PC-3 (cell line): ENCODE results near the gene PKIG. TPM values are rescaled to one million over a fixed set of nuclear protein-coding genes. Genes with fewer than 3 reads are reported as not detected.
"Not testable (repeated sequence)": the region's sequence is repeated elsewhere in the genome, so short reads cannot be mapped to it uniquely, and the experiment has no call there.

Source experiments
- ATAC-seq: fragments of 200-7000 bp; cut with Tn5 transposase; 2 replicates; pipeline ENCODE4 v1.9.1; 2020; ENCODE audit warnings: mild to moderate bottlenecking, moderate library complexity
- BruUV-seq: library from RNA; stranded (reverse); fragments of 400-500 nt; replicated peaks from 2 replicates; lab custom pipeline; 2021; lab: Mats Ljungman, UMichigan
- CTCF ChIA-PET: fragments of 300-600 bp; sonication (Branson Sonifier 250); formaldehyde crosslinking; loops from one replicate; lab custom pipeline; 2022; ENCODE audit warnings: antibody characterized with exemption; lab: Charles Lee
- POLR2A ChIA-PET: fragments of 300-600 bp; sonication (Branson Sonifier 250); formaldehyde crosslinking; loops from one replicate; lab custom pipeline; 2022; ENCODE audit warnings: antibody characterized with exemption; ENCODE audit not compliant: unreplicated experiment; lab: Charles Lee
- DNase-seq: peaks from one replicate; pipeline ENCODE4 v3.0.0-alpha.2; 2015
- H2AFZ ChIP-seq: fragments of 300-600 bp; sonication (generic); 2 replicates; pipeline ENCODE4 v1.6.0; 2016; ENCODE audit warnings: antibody characterized with exemption, low read length
- H3F3A ChIP-seq: fragments of 300-600 bp; sonication (generic); one replicate; pipeline ENCODE4 v1.6.0; 2017; ENCODE audit warnings: antibody characterized with exemption, low read length, control low read depth, mild to moderate bottlenecking; ENCODE audit not compliant: unreplicated experiment
- H3K27ac ChIP-seq: fragments of 300-600 bp; sonication (generic); 2 replicates; pipeline ENCODE4 v1.5.1; 2016; ENCODE audit warnings: mild to moderate bottlenecking, low read length
- H3K27me3 ChIP-seq: fragments of 300-600 bp; sonication (generic); 2 replicates; pipeline ENCODE4 v1.6.1; 2016; ENCODE audit warnings: low read length, mixed read lengths
- H3K36me3 ChIP-seq: fragments of 300-600 bp; sonication (generic); 2 replicates; pipeline ENCODE4 v1.6.1; 2016; ENCODE audit warnings: low read depth, mixed run types, low read length, mixed read lengths
- H3K4me1 ChIP-seq: fragments of 300-600 bp; sonication (generic); 2 replicates; pipeline ENCODE4 v1.5.1; 2016; ENCODE audit warnings: low read length; ENCODE audit not compliant: insufficient read depth
- H3K4me2 ChIP-seq: fragments of 300-600 bp; sonication (generic); 2 replicates; pipeline ENCODE4 v1.6.0; 2016; ENCODE audit warnings: low read length
- H3K4me3 ChIP-seq: fragments of 300-600 bp; sonication (generic); 2 replicates; pipeline ENCODE4 v1.5.1; 2016; ENCODE audit warnings: mild to moderate bottlenecking, low read length, mixed read lengths
- H3K79me2 ChIP-seq: fragments of 300-600 bp; sonication (generic); 2 replicates; pipeline ENCODE4 v1.6.1; 2017; ENCODE audit warnings: low read length, mixed read lengths
- H3K9ac ChIP-seq: fragments of 300-600 bp; sonication (generic); 2 replicates; pipeline ENCODE4 v1.6.0; 2016; ENCODE audit warnings: mild to moderate bottlenecking, low read length
- H3K9me2 ChIP-seq: fragments of 300-600 bp; sonication (generic); replicated peaks from 2 replicates; pipeline ENCODE4 v1.6.1; 2016; ENCODE audit warnings: mixed run types, low read length, mixed read lengths
- H3K9me3 ChIP-seq: fragments of 300-600 bp; sonication (generic); 2 replicates; pipeline ENCODE4 v1.6.1; 2016; ENCODE audit warnings: low read length, mixed read lengths
- H4K20me1 ChIP-seq: fragments of 300-600 bp; sonication (generic); 2 replicates; pipeline ENCODE4 v1.6.1; 2016; ENCODE audit warnings: low read length, mixed read lengths
- EZH2 ChIP-seq: fragments of 300-600 bp; sonication (generic); IDR thresholded peaks from one replicate; pipeline ENCODE4 v1.6.1; 2017; ENCODE audit warnings: antibody characterized with exemption, mild to moderate bottlenecking, low read length; ENCODE audit not compliant: unreplicated experiment
- EZH2phosphoT487 ChIP-seq: fragments of 300-600 bp; sonication (generic); IDR thresholded peaks from 2 replicates; pipeline ENCODE4 v1.6.1; 2018; ENCODE audit warnings: mild to moderate bottlenecking, antibody characterized with exemption, low read length, borderline replicate concordance
- intact Hi-C: fragments of 100-400 bp; cut with micrococcal nuclease; formaldehyde crosslinking; loops from 2 replicates; pipeline ENCODE4 v1.9.0; 2023
- total RNA-seq: library from RNA; depleted of rRNA; stranded (reverse); fragments of >200 nt; gene quantifications from 2 replicates; pipeline ENCODE4 v1.2.3, GENCODE V29; 2014
- TF ChIP-seq, protein P1 (sequence below): fragments of 300-600 bp; sonication (generic); conservative IDR thresholded peaks from 2 replicates; pipeline ENCODE4 v1.5.1; 2017; ENCODE audit warnings: antibody characterized with exemption, low read depth, mild to moderate bottlenecking, low read length

The PKIG gene
- total RNA-seq, 1 experiment from 2014 or later = 47.5 TPM

DNA sequence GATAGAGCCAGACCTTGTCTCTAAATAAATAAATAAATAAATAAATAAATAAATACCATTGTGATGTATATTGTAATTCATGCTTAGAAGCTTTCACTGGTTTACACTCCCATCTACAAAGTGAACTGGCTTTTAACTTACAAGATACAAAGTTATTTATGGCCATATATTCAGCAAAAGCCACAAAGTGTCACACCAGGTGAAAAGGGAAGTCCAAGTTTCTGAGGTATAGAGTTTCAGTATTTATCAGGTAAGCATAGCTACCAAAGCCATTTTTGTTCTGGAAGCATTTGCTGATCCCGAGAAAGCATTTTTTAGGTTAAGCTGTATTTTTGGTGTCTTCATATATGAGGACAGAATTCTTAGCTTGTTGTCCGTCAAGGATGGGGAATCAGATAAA lies 22.1 kb upstream of the PKIG start:
- intact Hi-C loops = no loop called here
- CTCF ChIA-PET = interaction anchor here (0.6 kb wide), 1 partner anchor 125 kb away, joined by 3 read pairs; no protein-coding TSS in a partner anchor
- H3K36me3 ChIP-seq = no peaks in the 10 kb centered on the region

DNA sequence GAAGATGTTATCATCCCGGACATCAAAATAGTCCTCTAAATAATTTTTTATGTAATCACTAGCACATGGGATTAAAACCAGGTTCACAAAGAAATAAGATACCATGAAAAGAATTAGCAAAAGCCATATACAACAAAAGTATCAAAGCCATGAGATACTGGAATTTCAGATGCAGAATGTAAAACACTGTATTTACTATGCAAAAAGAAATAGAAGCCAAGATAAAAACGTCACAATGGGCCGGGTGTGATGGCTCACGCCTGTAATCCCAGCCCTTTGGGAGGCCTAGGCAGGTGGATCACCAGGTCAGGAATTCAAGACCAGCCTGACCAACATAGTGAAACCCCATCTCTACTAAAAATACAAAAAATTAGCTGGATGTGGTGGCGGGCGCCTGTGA lies 21.6 kb upstream of the PKIG start:
- H2AFZ ChIP-seq, H3K4me3 ChIP-seq, DNase-seq, H3K4me2 ChIP-seq, H4K20me1 ChIP-seq, POLR2A ChIA-PET, intact Hi-C loops, H3K9me2 ChIP-seq, H3F3A ChIP-seq, H3K27me3 ChIP-seq, H3K36me3 ChIP-seq, H3K79me2 ChIP-seq, ATAC-seq, H3K9me3 ChIP-seq, H3K27ac ChIP-seq, H3K4me1 ChIP-seq, BruUV-seq, H3K9ac ChIP-seq: not testable (repeated sequence)
- CTCF ChIA-PET = interaction anchor here (0.6 kb wide), 1 partner anchor 186 kb away, joined by 3 read pairs; no protein-coding TSS in a partner anchor

More for the DNA sequence above, 22.1 kb upstream of the PKIG start:
- no peak overlapping the region for H3K4me3 ChIP-seq
- no peak overlapping the region for H3K9ac ChIP-seq
- H3K79me2 ChIP-seq = no peaks in the 10 kb centered on the region
- H3K27ac ChIP-seq = no peak overlapping the region
- no peaks in the 10 kb centered on the region for H3K9me3 ChIP-seq
- no peaks in the 10 kb centered on the region for H3K4me1 ChIP-seq
- TF ChIP-seq, protein P1, sequence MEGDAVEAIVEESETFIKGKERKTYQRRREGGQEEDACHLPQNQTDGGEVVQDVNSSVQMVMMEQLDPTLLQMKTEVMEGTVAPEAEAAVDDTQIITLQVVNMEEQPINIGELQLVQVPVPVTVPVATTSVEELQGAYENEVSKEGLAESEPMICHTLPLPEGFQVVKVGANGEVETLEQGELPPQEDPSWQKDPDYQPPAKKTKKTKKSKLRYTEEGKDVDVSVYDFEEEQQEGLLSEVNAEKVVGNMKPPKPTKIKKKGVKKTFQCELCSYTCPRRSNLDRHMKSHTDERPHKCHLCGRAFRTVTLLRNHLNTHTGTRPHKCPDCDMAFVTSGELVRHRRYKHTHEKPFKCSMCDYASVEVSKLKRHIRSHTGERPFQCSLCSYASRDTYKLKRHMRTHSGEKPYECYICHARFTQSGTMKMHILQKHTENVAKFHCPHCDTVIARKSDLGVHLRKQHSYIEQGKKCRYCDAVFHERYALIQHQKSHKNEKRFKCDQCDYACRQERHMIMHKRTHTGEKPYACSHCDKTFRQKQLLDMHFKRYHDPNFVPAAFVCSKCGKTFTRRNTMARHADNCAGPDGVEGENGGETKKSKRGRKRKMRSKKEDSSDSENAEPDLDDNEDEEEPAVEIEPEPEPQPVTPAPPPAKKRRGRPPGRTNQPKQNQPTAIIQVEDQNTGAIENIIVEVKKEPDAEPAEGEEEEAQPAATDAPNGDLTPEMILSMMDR = no peak
- TF ChIP-seq EZH2 = no peak
- no peak for TF ChIP-seq EZH2phosphoT487
- POLR2A ChIA-PET = no interaction called here
- H3F3A ChIP-seq = no peaks in the 10 kb centered on the region
- no peak for DNase-seq
- H4K20me1 ChIP-seq = no peaks in the 10 kb centered on the region
- H2AFZ ChIP-seq = no peak overlapping the region
- H3K27me3 ChIP-seq = no peaks in the 10 kb centered on the region
- ATAC-seq = no peak
- no peak overlapping the region for H3K4me2 ChIP-seq
- H3K9me2 ChIP-seq = no peaks in the 10 kb centered on the region
- BruUV-seq = no TSS peak

DNA sequence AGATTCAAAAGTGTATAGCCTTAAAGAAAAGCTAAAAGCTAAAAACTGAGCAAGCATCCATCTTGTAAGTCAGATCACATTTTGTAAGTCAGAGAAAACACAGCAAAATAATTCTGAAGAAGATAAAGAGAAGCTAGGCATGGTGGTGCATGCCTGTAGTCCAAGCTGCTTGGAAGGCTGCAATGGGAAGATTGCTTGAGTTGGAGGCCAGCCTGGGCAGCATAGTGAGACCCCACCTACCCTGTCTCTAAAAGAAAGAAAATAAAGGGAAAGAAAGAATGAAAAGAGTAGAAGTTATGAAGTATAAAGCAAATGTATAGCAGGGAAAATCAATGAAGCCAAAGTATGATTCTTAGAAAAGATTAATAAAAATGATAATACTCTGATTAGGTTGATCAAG lies 20.5 kb upstream of the PKIG start:
- Histone ChIP-seq H3K9me3 (no peaks in the 10 kb centered on the region), H3K9ac (no peak overlapping the region), H3K79me2 (no peaks in the 10 kb centered on the region), H3K27ac (no peak overlapping the region), H3F3A (no peaks in the 10 kb centered on the region), H3K4me3 (no peak overlapping the region), H3K4me2 (no peak overlapping the region), H3K4me1 (no peaks in the 10 kb centered on the region), H3K9me2 (no peaks in the 10 kb centered on the region), H4K20me1 (no peaks in the 10 kb centered on the region), H2AFZ (no peak overlapping the region), H3K36me3 (no peaks in the 10 kb centered on the region), H3K27me3 (no peaks in the 10 kb centered on the region)
- ChIA-PET POLR2A (no interaction called here), CTCF (no interaction called here)
- BruUV-seq = no TSS peak
- ATAC-seq (no peak), DNase-seq (no peak)
- TF ChIP-seq, protein P1 = no peak
- TF ChIP-seq EZH2phosphoT487 (no peak), EZH2 (no peak)
- intact Hi-C loops = no loop called here
